ENCODE data around the gene SEC14L1. TPM values are rescaled to one million over a fixed set of nuclear protein-coding genes. Genes with fewer than 3 reads are reported as not detected.

The SEC14L1 gene
- total RNA-seq, 1 experiment from 2014 or later, result 50.6 TPM

GRCh38 chr17:77240976-77241375 lies 100.2 kb downstream of the SEC14L1 start:
- no TSS peak for BruUV-seq (replicated peaks)
- Mint-ChIP-seq H3K27me3 (ENCODE audit: unreplicated experiment) (no peaks in the 10 kb centered on the region), H3K4me3 (ENCODE audit: low read depth, unreplicated experiment) (no peak overlapping the region), H3K9me3 (ENCODE audit: low read depth, unreplicated experiment) (no peaks in the 10 kb centered on the region), H3K4me1 (ENCODE audit: low read depth, unreplicated experiment) (no peaks in the 10 kb centered on the region), H3K27ac (ENCODE audit: unreplicated experiment) (no peak overlapping the region), H3K36me3 (ENCODE audit: insufficient read depth, unreplicated experiment) (no peaks in the 10 kb centered on the region)
- TF ChIP-seq CTCF (IDR thresholded peaks at IDR 0.05; ENCODE audit: unreplicated experiment), result no peak
- no peak for DNase-seq
- CTCF ChIA-PET, result interaction anchor here (0.6 kb wide), 1 partner anchor 426 kb away, joined by 5 read pairs; no protein-coding TSS in a partner anchor
- intact Hi-C loops (cut with micrococcal nuclease; ENCODE audit: unreplicated experiment), result no loop called here

GRCh38 chr17:77242118-77242851 lies 101.5 kb downstream of the SEC14L1 start:
- no peak for DNase-seq
- intact Hi-C loops (cut with micrococcal nuclease; ENCODE audit: unreplicated experiment), result no loop called here
- CTCF ChIA-PET, result no interaction called here
- Mint-ChIP-seq H3K9me3 (ENCODE audit: low read depth, unreplicated experiment) (no peaks in the 10 kb centered on the region), H3K4me3 (ENCODE audit: low read depth, unreplicated experiment) (no peak overlapping the region), H3K27me3 (ENCODE audit: unreplicated experiment) (no peaks in the 10 kb centered on the region), H3K4me1 (ENCODE audit: low read depth, unreplicated experiment) (no peaks in the 10 kb centered on the region), H3K36me3 (ENCODE audit: insufficient read depth, unreplicated experiment) (peaks cover 3% of the 10 kb centered on the region), H3K27ac (ENCODE audit: unreplicated experiment) (no peak overlapping the region)
- BruUV-seq (replicated peaks), result no TSS peak
- no peak for TF ChIP-seq CTCF (IDR thresholded peaks at IDR 0.05; ENCODE audit: unreplicated experiment)

- no TSS peak for BruUV-seq (replicated peaks)
Observed at GRCh38 chr17:77245162-77245926, 104.6 kb downstream of the SEC14L1 start.

More at GRCh38 chr17:77245162-77245926, 104.6 kb downstream of the SEC14L1 start:
- CTCF ChIA-PET, result no interaction called here
- DNase-seq, result no peak
- peaks cover 19% of the 10 kb centered on the region for H3K27me3 Mint-ChIP-seq (ENCODE audit: unreplicated experiment)
- intact Hi-C loops (cut with micrococcal nuclease; ENCODE audit: unreplicated experiment), result no loop called here
- no peak overlapping the region for H3K27ac Mint-ChIP-seq (ENCODE audit: unreplicated experiment)
- peaks cover 8% of the 10 kb centered on the region for H3K36me3 Mint-ChIP-seq (ENCODE audit: insufficient read depth, unreplicated experiment)
- no peak overlapping the region for H3K4me3 Mint-ChIP-seq (ENCODE audit: low read depth, unreplicated experiment)
- H3K9me3 Mint-ChIP-seq (ENCODE audit: low read depth, unreplicated experiment), result no peaks in the 10 kb centered on the region
- TF ChIP-seq CTCF (IDR thresholded peaks at IDR 0.05; ENCODE audit: unreplicated experiment), result no peak
- H3K4me1 Mint-ChIP-seq (ENCODE audit: low read depth, unreplicated experiment), result no peaks in the 10 kb centered on the region
